Hematopoietic multipotent progenitor cell treated with erythropoietin and hydrocortisone succinate and interleukin-3 and kit ligand, for 15 days (in vitro differentiated cells): ENCODE results near the gene JSRP1.
"Not testable (repeated sequence)": the region's sequence is repeated elsewhere in the genome, so short reads cannot be mapped to it uniquely, and the experiment has no call there.

Source experiments
- DNase-seq: peaks from one replicate; pipeline ENCODE4 v3.0.0-alpha.2; 2015; ENCODE audit warnings: low spot score

The JSRP1 gene

DNA sequence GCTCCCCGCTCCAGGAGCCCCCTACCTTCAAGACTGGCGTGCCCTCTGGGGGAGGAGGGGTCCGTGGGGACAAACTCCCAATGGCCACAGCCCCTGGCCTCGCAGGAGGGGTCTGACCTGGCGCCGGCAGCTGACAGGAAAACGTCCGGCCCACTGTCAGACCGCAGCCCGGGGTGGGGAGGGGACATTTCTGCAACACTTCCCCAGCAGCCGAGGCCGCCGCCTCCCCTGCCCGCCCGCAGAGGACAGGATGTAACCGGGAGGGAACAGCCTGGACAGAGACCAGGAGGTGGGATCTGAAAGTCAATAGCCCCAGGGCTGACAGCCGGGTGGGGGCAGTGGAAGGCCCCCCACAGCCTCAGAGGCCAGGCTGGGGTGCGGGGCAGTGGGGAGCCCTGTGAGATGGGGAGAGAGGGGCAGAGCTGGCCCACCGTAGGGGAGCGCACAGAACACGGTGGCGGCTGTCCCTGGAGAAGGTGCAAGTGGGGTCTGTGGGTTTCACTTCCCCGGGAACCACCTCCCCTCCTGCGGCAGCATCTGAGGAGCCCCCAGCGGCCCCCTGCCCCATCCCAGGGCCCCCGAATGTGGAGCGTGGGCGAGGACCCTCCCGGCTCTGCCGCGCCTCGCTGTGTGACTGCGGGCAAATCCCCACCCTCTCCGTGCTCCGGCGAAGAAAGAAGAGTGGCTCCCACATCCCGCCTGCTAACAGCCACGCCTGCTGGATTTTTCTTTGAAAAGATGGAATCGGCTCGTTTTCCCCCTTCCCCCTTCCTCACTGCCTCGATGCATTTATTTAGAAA is 26.0 kb upstream of the JSRP1 start, which contains the start of gene PEAK3:
PEAK3 (minus strand) TSS at position 114 of the 800 bp plus-strand sequence. CDS start 1,244 bp downstream, outside the sequence.
- DNase-seq = no peak

DNA sequence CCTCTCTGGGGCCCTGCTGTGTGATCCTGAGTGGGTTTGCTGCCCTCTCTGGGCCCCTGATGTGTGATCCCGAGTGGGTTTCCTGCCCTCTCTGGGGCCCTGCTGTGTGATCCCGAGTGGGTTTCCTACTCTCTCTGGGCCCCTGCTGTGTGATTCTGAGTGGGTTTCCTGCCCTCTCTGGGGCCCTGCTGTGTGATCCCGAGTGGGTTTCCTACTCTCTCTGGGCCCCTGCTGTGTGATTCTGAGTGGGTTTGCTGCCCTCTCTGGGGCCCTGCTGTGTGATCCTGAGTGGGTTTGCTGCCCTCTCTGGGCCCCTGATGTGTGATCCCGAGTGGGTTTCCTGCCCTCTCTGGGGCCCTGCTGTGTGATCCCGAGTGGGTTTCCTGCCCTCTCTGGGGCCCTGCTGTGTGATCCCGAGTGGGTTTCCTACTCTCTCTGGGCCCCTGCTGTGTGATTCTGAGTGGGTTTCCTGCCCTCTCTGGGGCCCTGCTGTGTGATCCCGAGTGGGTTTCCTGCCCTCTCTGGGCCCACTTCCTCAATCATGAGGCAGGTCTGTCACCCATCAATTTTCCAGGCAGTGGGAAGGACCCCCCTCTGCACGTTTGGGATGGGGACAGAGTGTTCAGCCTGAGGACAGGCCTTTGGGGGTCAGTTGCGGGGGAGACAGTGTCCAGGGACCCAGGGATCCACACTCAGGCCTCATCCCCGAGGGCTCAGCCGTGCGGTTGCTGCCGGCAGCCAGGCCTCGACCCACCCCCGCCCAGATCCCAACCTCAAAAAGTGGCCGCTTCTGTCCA is 25.2 kb upstream of the JSRP1 start:
- not testable (repeated sequence) for DNase-seq

DNA sequence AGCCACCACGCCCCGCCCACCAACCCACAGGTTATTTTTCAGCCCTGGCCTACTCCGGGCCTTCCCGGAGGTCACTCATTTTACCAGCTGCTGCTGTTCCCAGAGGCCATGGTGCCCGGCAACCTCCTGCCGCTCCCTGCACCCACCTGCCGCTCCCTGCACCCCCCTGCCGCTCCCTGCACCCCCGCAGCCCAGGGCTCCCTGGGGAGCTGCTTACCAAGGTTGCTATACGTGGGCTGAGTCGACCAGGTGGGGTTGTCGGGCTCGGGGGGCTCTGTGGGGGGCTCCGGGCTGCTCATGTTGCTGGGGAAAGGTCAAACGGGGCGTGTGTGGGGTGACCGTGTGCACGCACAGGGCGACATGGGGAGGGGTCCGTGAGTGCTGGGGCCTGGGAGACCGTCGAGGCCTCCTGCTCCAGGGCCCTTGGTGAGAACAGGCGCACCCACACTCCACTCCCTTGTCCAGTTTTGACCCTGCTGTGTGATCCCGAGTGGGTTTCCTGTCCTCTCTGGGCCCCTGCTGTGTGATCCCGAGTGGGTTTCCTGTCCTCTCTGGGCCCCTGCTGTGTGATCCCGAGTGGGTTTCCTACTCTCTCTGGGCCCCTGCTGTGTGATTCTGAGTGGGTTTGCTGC is 24.5 kb upstream of the JSRP1 start:
- no peak for DNase-seq

- no peak for DNase-seq
Observed at GRCh38 chr19:2278459-2279158, 22.4 kb upstream of the JSRP1 start.

DNA sequence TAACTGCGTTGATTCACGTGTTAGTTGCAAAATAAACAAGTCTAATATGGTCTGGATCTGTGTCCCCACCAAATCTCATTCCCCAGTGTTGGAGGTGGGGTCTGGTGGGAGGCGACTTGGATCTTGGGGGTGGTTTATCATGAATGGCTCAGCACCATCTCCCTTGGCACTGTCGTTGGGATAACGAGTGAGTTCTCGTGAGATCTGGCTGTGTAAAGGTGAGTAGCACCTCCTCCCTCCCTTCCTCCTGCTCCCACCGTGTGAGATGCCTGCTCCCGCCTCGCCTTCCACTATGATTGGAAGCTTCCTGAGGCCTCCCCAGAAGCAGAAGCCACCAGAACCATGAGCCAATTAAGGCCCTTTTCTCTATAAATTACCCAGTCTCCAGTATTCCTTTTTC is 20.9 kb upstream of the JSRP1 start:
- no peak for DNase-seq

DNA sequence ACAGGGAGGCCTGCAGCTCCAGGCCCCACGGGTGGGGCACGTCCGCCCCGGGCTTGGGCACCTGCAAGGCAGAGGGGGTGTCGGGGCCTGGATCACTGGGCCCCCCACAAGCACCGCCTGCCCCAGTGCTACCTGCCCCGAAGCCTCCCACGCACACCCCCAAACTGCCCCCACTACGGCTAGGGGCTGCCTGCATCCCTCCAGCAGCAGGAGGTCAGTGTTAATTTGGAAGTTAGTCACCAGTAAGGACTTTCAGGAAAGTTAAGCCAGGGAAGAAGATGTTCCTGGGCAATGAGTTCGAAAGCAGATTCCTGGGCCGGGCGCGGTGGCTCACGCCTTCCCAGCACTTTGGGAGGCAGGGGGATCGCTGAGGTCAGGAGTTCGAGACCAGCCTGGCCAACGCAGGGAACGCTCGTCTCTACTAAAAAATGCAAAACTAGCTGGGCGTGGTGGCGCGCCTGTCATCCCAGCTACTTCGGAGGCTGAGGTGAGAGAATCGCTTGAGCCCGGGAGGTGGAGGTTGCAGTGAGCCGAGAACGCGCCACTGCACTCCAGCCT is 20.3 kb upstream of the JSRP1 start:
- DNase-seq = no peak

DNA sequence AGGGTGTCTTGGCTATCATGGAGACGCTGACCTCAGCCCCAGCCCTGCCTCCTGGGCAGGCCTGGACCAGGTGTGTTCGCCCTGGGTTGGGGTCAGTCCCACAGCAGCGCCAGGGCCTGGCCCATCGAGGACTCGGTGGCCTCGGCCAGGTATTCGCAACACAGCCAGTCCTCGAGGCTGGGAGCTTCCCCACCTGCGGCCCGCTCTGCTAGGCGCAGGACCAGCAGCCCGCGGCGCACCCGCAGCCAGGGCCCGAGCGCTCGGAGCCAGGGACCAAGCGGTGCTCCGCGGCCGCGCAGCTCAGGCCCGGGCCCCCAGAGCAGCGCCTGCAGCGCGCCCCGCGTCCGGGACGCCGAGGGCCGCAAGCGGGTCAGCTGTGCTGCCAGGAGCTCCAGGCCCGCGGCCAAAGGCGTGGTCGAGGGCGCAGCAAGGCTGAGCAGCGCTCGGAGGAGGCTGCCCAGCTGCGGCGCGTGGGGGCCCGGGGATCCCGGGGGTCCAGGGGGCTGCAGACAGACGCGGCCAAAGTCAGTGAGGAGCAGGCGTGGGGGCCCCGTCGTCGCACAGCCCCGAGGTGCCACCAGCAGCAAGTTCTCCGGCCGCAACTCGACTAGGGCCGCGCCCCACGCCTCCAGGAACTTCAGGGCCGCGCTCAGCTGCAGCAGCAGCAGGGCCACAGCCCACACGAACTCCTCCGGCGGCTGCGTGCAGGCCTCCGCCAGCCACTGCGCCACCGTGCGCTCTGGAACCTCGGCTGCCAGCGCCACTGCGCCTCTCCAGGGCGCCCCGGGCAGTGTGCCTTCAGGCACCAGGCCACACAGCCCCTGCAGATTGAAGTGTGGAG is 19.6 kb upstream of the JSRP1 start:
- no peak for DNase-seq

DNA sequence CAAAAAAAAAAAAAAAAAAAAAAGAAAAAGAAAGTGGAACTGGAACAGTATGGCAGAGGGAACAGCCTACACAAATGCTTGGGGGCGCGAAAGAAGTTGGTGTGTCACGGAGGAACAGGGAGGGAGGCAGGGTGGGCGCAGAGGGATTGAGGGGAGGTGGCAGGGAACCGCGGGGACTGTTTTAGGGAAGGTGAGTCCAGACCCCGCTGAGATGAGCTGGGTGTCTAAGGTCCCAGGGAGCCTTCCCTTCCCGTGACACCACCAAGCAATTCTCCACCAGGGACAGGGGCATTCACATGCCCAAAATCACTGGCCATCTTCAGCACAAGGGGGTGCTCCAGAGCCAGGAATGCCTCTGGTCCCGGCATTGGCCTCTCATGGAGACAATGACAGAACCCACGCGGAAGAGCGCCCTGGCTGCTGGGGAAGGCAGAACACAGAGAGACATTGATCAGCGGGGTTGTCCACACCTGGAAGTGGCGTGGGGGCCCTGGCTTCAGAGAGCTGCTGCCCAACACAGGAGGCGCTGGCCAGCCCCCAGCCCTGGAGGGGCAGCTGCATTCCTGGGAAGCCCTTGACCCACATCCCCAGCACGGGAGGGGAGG is 18.8 kb upstream of the JSRP1 start:
- DNase-seq = peak; percentile 47

GRCh38 chr19:2274185-2274711 is 18.0 kb upstream of the JSRP1 start:
- no peak for DNase-seq

- DNase-seq = peak; percentile 73
Observed at GRCh38 chr19:2273356-2274184, 17.4 kb upstream of the JSRP1 start.

GRCh38 chr19:2271234-2272103 is 15.3 kb upstream of the JSRP1 start:
- DNase-seq = peak; percentile 30

- DNase-seq = peak; percentile 79
Observed at GRCh38 chr19:2270423-2271233, 14.4 kb upstream of the JSRP1 start.

DNA sequence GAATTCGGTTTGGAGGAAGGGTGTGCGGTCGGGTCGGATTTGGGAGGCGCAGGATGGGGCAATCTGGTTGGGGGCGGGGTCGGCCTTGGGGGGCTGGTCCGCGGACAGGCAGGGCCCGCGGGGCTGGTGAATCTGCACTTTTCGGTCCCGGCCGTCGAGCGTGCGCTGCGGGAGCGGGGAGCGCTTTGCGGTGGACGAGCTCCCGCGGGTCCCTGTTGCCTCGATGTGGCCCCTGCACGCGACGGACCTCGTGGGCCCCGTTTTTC is 13.9 kb upstream of the JSRP1 start:
- DNase-seq = peak; percentile 56

DNA sequence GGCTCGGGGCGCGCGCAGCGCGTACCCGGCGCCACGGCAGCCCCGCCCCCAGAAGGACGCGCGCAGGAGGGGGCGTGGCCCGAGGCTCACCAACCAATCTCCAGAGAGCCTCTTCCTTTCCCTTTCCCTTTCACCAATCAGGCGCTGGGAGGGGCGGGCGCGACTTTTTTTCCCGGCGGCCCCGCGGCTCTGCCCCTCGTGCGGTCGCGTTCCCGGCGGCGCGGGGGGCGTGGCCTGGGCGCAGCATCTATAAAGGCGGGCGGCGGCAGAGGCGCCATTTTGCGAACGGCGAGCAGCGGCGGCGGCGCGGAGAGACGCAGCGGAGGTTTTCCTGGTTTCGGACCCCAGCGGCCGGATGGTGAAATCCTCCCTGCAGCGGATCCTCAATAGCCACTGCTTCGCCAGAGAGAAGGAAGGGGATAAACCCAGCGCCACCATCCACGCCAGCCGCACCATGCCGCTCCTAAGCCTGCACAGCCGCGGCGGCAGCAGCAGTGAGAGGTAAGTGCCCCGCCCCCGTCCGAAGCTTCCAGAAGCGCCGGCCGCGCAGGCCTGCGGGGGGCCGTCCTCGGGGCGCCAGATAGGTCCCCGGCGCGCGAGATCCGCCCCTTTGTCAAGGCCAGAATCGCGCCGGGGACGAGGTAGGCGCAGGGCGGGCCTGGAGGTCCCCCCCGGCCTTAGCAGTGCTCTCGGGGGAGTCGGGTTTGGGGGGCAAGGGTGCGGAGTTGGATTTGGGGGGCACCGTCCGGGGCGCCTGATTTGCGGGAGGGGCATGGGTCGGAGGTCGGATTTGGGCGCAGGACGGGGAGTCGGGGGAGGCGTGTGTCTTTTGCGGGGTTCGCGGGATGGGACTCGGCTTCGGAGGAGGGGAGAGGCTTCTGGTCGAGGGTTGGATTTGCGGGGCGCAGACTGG is 13.3 kb upstream of the JSRP1 start:
- peak; percentile 97 for DNase-seq

- DNase-seq = no peak
Observed at GRCh38 chr19:2268861-2269243, 12.6 kb upstream of the JSRP1 start.

DNA sequence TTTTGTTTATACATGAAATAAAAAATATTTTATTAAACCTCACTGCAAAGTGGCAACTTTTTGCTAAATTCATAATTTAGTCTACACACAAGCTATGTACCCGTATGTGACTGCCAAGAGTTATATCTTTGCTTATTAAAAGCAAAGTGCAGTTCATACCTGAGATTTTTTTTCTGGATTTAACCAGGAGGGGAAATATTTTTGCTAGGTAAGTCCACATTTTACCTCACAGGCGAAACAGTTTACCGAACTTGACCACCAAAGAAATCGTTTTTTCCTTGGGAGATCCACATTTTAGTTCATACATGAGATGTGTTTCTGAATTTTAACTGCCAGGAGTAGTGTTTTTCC is 12.2 kb upstream of the JSRP1 start:
- DNase-seq = no peak
